NT2/D1 (cell line): ENCODE data around the gene EPHB4.

Source experiments
- SUZ12 ChIP-seq: IDR thresholded peaks from 2 replicates; pipeline ENCODE4 v1.6.1; 2011; ENCODE audit not compliant: insufficient read length, insufficient read depth; ENCODE audit errors: extremely low read depth
- YY1 ChIP-seq: IDR thresholded peaks from 2 replicates; pipeline ENCODE4 v1.6.1; 2011; ENCODE audit not compliant: insufficient read length, insufficient read depth
- ZNF274 ChIP-seq: IDR thresholded peaks from 2 replicates; pipeline ENCODE4 v1.6.1; 2011; ENCODE audit warnings: mild to moderate bottlenecking, low read depth, low read length

- TF ChIP-seq SUZ12 (no peak), ZNF274 (no peak), YY1 (no peak)
These were observed 4.8 kb downstream of the EPHB4 start for GRCh38 chr7:100822236-100823139.
